GM18870 (cell line): ENCODE measurements around the gene TRIM27.
"Not testable (repeated sequence)": the region's sequence is repeated elsewhere in the genome, so short reads cannot be mapped to it uniquely, and the experiment has no call there.

Source experiments
- ATAC-seq: cut with Tn5 transposase; IDR thresholded peaks from one replicate; pipeline ENCODE4 v1.9.1; 2021; ENCODE audit warnings: moderate library complexity; ENCODE audit not compliant: unreplicated experiment

The TRIM27 gene

DNA sequence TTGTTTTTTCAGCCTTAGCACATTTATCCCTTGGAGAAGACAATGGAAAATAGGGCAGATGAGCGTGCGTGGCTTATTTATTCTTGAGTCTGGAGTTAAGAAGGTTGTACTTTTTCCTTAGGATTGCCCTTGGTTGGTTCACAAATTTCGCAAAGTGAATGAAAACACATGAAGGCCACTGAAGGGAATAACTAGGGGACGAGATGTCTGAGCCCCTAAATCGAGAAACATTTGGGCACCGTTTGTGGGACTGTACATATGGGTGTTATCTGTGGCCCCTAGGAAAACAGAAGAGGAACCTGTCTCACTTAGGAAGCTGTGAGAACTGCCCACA is 19.4 kb upstream of the TRIM27 start:
- no peak for ATAC-seq

DNA sequence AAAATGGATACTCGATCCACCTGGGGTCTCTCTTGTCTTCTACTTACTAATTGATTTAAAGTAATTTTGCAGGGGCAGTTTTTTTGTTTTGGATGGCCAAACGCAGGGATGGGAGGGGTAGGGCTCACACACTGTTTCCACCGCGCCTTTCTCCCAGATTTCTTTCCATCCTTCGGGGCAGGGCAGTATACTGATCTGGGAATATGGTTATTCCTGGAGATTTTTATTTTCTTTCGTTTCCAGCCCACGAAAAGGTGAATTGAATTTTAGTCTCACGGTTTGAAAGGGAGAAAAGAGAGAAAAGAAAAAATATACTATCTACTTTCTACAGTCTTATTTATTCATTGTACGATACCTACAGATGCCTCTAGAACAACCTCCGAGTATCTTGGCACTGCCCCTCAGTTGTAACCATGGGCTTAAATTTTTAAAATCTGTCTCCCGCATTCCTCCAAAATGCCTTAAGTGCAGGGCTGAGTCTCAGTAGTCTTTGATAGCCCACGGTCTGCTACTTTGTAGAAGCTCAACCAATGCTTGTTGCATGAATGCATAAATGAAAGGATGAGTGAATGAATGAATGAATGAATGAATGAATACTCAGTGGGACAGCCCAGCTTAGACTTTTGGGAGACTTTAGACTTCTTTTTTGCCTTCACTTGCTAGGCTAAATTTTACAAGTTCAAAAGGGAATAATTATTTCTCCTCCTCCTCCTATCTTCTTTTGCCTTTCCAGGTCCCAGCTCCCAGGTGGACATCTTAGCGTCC is 18.1 kb upstream of the TRIM27 start:
- ATAC-seq, result no peak

DNA sequence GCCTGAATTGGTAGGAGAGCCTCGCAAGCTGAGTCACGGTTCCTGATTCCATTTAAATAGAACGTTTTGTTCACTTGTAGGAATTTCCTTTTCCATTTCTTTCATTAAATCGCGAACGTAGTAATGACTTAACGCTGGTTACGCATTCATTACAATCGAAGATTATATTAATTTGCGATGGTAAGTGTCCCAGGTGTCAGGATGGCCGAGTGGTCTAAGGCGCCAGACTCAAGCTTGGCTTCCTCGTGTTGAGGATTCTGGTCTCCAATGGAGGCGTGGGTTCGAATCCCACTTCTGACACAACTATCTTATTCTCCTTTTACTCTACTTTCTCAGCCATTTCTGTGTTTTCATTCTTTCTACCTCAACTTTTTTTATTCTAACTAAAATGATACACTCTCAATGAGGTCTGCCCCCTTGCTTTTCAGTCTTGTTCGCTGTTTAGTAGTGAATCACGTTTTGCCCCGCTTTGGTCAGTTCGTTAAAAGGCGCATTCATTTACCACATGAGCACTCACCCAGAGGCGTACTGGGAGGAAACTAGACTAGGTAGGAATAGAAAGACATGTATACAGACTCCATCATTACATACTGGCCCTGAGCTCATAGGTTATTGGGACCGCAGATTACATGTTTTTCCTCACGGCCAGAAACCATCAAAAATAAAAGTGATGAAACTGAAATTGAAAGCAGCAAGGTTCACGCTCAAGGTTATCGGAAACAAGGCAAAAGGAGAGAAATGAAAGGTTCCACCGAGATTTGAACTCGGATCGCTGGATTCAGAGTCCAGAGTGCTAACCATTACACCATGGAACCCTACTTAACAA is 17.3 kb upstream of the TRIM27 start:
- peak; percentile 58 for ATAC-seq

DNA sequence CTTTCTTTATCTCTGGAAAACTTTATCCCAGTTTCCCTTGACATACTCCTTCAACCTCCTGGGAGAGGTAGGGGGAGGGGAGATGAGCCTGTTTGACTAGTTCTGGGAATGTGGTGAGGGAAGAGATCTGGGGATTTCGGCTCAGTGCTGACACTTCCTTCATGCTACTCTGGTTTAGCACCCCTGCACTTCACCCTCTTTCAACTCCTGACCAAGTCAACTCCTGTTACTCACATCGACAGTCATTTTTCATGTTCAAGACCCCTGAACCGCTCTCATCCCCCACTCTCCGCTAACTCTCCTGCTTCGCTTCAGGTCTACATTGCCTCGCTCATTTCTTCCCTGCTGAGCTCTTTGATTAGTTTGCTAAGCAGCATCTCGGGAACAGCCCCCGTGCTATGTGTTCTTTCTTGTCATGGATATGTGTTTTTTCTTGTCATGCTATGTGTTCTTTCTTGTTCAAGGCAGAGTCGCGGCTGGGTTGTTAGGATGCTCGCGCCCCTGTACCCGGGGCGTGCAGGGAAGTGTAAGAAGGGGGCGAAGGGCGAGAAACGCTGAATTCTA is 16.6 kb upstream of the TRIM27 start:
- ATAC-seq, result no peak

DNA sequence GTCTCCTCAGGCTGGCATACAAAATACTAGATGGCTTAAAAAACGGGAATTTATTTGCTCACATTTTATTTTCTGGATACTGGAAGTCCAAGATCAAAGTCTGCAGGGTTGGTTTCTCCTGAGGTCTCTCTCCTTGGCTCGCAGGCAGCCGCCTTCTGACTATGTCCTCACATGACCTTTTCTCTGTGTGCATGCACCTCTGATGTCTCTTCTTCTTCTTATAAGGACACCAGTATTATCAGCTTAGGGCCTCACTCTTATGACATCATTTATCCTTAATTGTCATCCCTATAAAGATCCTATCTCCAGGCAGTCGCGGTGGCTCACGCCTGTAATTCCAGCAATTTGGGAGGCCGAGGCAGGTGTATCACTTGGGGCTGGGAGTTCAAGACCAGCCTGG is 9.3 kb upstream of the TRIM27 start:
- ATAC-seq, result no peak

DNA sequence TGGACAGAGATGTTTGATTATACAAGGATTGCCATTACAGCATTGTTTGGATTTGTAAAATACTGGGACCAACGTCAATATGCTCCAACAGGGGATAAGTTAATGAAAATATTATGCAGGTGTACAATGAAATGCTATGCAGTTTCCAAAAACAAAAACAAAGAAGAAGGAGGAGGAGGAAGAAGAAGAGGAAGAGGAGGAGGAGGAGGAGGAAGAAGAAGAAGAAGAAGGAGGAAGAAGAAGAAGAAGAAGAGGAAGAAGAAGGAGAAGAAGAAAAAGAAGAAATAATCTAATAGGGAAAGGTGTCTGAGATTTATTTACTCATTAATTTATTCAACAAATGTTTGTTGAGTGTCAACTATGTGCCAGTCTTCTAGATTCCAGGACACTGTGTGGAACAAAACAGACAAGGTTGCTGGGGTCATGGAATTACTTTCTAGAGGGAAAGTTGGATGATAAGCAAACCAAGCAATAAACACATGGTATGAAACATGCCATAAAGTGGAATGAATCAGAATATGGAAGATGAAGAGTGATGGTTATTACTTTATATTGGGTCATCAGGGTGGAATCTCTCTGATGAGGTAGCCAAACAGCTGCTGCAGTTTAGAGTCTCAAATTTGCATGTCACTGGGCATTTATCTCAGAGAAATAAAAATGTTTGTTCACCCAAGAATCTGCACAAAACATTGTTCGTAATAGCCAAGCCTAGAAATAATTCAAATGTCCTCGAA is 6.3 kb upstream of the TRIM27 start:
- no peak for ATAC-seq

DNA sequence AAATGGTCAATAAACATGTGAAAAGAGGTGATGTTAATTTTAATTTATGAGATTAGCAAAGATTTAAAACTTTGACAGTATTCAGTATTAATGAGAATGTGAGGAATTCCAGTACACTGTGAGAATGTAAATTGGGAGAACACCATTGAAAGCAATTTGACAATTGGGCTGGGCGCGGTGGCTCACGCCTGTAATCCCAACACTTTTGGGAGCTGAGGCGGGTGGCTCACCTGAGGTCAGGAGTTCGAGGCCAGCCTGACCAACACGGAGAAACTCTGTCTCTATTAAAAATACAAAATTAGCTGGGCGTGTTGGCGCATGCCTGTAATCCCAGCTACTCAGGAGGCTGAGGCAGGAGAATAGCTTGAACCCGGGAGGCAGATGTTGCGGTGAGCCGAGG is 5.6 kb upstream of the TRIM27 start:
- not testable (repeated sequence) for ATAC-seq

DNA sequence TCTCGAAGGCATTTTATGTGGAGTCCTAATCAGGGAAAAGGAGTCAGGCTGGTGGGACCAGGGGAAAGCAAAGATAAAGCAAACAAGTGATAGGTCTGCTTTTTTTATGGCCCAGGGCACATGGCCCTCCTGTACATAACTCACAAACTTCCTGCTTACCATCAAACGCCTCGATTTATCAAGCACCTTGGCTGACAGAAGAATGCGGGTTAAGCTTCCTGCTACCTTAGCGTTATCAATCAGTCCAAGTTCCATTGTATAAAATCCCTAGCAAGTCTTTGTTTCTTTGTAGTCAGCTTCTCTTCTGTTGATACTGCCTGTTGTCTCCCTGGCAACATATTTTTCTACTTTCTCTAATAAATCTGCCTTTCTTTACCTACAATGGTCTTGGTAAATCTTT is 4.1 kb upstream of the TRIM27 start:
- ATAC-seq, result no peak

DNA sequence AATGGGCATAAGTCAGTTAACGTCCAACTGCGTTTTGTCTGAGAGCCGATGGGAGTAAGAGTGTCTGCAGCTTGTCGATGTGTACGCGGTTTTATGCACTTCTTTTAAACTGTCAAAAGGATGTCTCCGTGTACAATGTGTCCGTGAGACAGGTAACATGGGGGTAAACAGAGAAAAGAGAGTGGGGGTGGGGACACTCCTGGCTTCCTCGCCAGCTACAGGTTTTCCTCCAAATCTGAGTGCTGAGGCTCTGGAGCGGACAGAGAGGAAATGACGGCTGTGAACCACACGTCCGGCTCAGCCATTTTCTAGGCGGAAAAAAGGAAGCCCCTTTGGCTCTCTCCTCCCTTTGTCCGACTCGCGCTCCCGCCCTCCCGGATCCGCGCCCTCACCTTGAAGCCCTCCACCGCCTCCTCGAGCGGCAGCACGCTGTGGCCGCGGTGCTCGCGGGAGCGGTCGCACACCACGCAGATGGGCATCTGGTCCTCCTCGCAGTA is 916 bp downstream of the TRIM27 start:
- no peak for ATAC-seq

DNA sequence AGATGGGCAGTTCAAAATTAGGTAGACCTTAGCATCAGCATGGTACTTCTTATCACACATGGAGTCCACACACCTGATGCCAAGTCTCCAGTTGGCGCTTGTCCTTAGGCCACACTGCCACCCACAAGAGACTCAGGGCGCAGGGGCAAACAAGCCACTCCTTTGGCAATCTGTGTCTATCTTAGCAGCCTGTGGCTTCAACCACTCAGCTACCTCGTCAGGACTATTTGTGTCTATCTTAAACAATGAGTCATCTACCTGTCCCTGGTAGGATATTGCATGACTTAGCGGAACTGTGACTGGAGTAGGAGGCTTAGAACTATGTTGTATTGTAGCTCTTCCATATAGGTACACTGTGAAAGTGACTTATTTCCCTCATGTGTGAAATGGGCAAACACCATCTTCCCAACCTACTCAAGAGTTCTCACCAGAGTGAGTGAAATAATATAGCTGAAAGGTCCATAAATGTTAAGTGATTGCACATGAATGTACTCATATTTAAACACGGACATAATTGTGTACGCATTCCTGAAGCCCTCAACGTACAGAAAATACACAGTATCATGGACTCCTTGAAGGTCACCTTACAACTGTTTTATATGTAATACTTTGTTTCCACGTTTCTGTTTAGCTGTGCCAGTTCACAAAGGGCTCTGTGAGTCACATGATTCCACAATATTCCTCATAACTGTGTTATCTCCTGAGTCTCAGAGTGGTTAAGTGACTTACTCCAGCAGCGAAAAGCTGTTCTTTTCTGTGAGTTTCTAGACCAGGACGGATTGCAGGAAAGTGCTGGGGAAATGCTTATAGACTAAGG is 1.6 kb downstream of the TRIM27 start:
- ATAC-seq, result no peak

DNA sequence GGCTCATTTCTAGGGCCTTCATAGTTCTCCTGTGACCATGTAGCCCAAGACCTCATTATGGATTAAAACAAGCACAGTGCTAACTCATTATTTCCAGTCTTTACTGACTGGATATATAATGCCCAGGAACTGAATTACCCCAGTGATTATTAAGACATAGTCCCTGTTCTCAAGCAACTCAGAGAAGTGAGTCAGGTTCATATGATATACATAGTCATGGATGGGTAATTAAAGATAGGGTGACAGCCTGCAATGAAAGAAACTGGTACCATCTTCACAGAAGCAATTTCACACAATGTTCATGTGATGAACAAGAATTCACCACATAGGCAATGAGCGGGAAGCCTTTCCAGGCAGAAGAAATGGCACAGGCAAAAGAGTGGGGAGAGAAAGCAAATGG is 3.5 kb downstream of the TRIM27 start:
- no peak for ATAC-seq

DNA sequence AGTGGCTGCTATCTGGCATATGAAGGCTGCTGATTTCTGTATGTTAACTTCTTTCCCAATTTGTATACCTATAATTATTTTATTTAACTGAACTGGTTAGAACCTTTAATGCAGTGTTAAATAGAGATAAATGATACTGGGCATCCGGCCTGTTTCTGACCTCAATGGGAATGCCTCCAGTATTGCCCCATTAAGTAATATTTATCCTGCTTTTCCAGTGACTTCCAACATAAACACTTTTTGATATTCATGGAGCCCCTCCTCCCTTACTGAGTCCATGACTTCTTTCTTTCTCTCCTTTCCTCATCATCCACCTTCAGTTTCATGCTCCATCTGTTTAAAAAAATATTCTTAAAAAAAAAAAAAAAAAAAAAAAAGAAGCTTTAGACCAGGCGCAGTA is 8.8 kb downstream of the TRIM27 start:
- ATAC-seq, result no peak

DNA sequence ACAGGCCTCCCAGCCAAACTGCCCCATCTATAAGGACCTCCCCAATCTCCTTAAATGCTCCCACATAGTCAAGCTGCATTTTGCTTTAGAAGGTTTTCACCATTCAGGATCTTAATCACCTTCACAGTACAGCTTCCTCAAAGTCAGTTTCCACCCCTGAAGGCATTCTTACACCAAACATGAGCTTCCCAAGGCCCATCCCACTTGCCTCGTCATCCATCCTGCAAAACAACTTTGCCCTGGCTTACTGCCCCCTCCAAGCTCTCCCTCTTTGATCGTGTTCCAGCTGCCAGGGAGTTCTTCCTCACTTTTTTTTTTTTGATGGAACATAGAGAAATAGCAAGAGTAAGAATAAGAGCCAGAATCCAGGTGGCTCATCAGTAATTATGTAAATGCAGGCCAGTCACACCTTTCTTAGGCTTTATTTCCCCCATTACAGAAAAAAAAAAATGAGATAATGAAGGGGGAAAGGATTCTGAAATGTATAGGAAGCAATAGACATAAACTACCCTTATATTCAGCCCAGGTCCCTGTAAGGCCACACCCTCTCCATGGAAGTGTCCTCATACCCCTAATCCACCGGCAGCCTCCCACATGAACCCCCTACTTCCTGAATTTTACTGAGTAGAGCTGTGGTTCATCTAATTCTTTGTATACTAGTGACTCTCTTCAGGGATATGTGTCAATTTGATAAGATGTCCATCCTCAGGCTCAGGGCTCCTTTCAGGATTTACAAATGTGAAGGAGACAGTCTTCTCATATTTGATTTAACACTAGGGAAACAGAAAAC is 12.7 kb downstream of the TRIM27 start:
- no peak for ATAC-seq

DNA sequence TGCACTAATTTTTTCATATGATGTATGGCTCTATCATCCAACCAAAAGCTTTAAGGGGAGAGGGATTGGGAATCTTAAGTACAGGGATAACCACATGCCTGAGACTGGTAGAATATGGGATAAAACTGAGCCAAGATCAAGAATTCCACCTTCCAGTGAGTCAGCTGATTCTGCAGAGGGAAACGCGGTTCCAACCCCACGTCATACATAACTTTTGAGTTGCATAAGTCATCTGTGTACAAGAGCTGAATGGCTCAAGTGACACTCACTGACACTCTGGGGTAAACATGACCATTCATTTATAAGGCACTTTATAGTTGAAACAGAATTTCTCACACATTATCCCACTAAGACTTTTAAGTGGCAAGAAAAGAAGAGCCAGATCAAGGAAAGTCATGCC is 16.4 kb downstream of the TRIM27 start:
- no peak for ATAC-seq

DNA sequence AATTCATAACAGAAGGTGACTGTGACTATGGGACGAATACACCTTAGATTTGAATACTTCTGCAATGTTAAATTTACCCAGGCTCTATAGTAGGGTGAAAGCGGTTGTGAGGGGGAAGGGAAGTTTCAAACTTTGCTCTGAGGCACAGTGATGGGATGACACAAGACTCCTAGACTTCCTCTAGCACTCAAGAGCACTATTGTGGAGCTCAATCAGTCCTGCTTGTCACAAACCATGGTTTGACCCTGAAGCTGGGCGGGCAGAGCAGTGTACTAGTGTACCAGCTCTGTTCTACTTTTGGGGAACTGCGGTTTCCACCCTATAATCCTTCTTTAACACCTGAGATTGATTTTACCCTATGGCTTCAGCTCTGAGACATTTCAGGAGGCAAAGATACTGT is 17.1 kb downstream of the TRIM27 start:
- no peak for ATAC-seq

DNA sequence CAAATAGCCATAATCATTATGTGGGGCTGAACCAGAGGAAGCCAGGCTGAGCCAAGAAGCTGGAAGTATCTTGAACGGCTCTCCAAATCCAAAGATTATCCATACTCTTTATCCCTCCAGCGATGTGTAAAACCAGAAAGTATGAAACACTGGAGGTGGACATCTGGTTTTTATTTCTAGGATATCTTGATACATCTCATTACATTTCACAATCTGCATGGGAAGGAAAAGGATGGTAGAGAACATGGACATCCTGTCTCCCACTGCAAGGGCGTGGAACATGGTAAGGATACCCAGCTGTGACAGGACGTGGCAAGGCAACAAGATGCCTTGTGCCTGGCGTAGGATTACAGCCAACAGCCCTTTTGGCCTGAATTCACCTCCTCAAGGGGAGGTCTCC is 20.1 kb downstream of the TRIM27 start:
- ATAC-seq, result no peak

DNA sequence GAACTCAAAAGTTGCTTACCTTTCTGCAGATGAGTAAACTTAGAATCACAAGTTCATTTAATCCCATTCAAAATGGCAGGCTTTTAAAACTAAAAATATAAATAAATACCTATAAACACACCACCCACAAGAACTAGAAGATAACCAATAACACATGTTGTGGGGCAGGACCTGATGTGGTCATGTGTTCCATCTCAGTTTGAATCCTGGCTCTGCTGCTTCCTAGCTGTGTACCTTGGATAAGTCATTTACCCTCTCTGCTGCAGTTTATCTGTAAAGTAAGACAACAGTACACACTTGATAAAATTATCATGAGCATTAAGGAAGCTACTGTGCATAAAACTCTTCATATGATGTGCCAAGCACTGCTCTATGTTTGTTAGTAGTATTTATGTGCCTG is 22.0 kb downstream of the TRIM27 start:
- ATAC-seq, result no peak

DNA sequence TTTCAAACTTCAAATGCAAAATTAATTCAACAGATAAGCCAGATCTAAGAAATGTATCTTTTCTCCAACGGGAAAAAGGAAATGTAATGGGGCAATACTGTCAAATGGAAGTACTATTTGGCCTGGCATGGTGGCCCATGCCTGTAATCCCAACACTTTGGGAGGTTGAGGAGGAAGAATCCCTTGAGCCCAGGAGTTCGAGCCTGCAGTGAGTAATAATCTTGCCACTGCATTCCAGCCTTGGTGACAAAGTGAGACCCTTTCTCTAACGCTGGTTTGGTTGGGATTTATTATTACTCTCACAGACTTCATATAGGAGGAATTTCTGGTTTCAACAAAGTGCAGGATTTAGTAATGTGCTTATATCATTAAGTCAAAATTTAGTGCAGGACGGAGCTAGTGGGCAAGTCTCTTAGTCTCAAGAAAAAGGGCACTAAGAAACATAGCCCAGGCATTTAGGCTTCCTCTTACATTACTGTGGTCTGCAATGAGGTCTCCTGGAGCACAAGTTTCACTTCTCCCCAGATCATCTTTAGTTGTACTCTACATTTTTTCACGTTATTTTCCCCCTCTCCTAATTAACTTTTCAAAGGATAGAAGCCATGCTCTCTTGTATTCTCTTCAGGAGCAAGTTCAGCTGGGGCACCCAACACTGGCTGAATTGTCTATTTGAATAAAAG is 23.1 kb downstream of the TRIM27 start:
- ATAC-seq, result no peak

DNA sequence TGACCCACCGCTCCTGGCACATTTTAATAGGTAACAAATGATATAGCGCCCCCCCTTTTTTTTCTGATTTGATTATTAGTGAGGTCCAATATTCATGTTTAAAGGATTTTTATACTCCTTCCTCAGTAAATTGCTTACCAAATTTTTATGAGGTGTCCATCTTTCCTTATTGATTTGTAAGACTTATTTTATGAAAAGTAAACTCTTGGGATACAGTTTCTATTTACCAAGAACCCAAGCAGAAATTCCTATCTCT is 25.1 kb downstream of the TRIM27 start:
- ATAC-seq, result no peak

DNA sequence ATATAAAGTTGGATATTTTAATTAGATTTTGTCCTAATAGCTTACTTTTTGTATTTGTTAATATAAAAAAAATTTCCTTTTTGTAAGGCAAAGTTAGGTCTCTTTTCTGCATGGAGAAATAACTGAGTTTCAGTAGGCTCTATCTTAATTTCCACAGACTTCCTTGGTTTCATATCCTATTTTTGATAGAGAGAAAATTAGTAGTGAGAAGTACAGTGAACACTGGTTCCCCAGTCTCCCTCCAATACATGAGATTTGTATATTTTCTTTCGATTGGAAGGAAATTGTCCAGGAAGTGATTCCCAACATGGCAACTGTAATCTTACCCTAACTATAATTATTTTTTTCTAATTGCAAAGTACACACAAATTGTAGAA is 26.4 kb downstream of the TRIM27 start:
- ATAC-seq, result no peak
